Measurements from ENCODE around the gene CNKSR3. TPM values are rescaled to one million over a fixed set of nuclear protein-coding genes. Genes with fewer than 3 reads are reported as not detected.

Gene CNKSR3
- 4.9 to 5.6 TPM (median 5.1 TPM) in 5 replicates for total RNA-seq (2022; extraction: Qiagen RNA extraction)

DNA sequence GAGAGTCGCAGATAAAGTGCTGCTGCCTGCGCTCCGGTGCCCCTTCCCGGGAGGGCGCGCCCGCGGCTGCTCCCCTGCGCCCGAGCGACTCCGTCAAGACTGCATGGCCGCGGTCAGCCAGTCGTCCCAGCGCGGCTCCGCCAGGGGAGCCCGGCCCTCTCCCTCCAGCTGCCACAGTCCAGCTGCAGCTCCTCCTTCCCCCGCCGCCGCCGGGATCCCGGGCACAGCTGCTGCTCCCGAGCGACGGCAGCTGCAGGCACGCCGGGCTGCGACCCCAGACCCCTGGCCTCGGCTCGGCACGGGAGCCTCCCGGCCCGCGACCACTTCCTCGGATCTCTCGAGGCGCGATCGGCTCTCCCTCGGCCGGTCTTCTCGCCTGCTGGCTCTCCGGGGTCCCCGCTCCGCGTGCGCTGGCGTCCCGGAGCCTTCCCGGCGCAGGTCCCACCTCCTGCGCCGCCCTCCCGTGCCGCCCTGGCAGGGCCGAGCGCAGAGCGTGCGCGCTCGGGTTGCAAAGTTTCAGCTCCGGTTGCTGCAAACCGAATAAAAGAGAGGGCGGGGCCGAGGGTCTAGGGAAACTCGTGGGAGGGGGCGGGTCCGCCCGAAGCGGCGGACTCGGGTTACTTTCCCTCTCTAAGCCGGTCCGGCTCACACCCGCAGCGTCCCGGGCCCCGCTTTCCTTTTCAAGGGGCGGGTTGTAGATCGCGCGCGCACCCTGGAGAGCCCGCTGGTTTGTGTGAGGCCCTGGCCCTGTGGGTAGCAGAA is at the start of gene CNKSR3:
CNKSR3 (minus strand) TSS at position 542 of the 762 bp plus-strand sequence. CDS start 571 bp downstream, outside the sequence.

DNA sequence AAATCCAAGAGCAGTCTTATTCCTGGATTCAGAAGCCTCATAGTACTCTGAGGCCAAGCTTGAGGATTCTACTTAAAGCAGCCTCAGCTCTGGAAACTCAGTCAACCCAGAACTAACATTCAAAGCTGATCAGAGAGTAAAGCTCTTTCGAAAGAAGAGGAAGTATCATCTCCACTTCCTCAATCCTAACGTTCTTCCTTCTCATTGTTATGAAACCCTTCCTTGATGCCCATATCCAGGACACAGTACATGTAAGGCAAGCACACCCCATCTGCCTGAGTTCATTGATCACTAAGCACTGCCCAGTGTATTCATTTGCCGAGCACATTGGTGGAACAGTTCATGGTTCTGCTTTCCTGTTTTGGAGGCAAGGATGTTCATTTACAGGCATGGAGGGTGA is 153.8 kb downstream of the CNKSR3 start, which contains the start of gene IPCEF1:
IPCEF1 (minus strand) TSS at position 114 of the 400 bp plus-strand sequence. CDS start 90,856 bp downstream, outside the sequence.

Other genes starting within 250 kb of the CNKSR3 start
- gene IPCEF1, start 153.9 kb downstream of the CNKSR3 start, total RNA-seq (2022; extraction: Qiagen RNA extraction), result 0.05 to 0.16 TPM (median 0.13 TPM) in 4 of 5 replicates, not detected in the other
- gene SCAF8, start 222.7 kb upstream of the CNKSR3 start, total RNA-seq (2022; extraction: Qiagen RNA extraction), result 16.2 to 20.2 TPM (median 16.8 TPM) in 5 replicates